IPS DF 6.9 (cell line): ENCODE data around the gene LDHAL6B.

Experiments used
- DNase-seq: peaks from one replicate; pipeline ENCODE4 v3.0.0-alpha.2; 2013; ENCODE audit warnings: low read depth, low spot score
- H3K27ac ChIP-seq: one replicate; pipeline ENCODE4 v1.5.1; 2013; ENCODE audit warnings: low read length, control low read depth
- H3K27me3 ChIP-seq: 2 replicates; pipeline ENCODE4 v1.6.1; 2013; ENCODE audit warnings: mild to moderate bottlenecking, low read length; ENCODE audit not compliant: control insufficient read depth, insufficient read depth
- H3K36me3 ChIP-seq: 2 replicates; pipeline ENCODE4 v1.6.1; 2013; ENCODE audit warnings: low read length; ENCODE audit not compliant: control insufficient read depth, insufficient read depth
- H3K4me1 ChIP-seq: 2 replicates; pipeline ENCODE4 v1.6.1; 2013; ENCODE audit warnings: low read length; ENCODE audit not compliant: control insufficient read depth, insufficient read depth
- H3K4me3 ChIP-seq: 2 replicates; pipeline ENCODE4 v1.5.1; 2013; ENCODE audit warnings: mild to moderate bottlenecking, low read length
- H3K9me3 ChIP-seq: 2 replicates; pipeline ENCODE4 v1.6.1; 2013; ENCODE audit warnings: low read length, inconsistent platforms; ENCODE audit not compliant: control insufficient read depth, insufficient read depth
- WGBS: extraction: QIAGEN DNeasy Blood & Tissue Kit; methylation state at CpG from one replicate; pipeline ENCODE4 v1.1.7; 2013; ENCODE audit warnings: mixed read lengths, missing lambda C conversion rate; ENCODE audit not compliant: insufficient read length, insufficient coverage; 5-methylcytosine and 5-hydroxymethylcytosine counted together

Gene LDHAL6B

DNA sequence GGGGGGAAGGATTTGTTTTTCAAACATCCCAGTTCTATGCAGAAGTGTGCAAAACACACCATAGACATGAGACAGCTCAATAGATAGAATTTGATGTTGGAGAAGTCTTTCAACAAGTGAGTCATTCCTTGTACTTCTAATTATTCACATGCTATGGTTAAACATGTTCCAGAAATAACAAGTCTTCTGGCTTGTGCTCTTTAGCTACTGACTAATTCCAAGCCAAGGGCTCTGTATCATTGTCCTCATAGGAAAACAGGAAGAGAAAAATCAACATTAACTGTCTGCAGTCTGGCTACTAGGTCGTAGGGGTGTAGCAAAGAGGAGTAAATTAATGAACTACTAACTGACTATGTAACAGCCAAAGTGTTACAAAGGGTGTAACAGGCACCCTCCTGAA lies 25.8 kb downstream of the LDHAL6B start:
- DNase-seq, result no peak
- no CpG with 5 or more reads among the region's 1 CpG for WGBS
- H3K27me3 ChIP-seq, result no peaks in the 10 kb centered on the region
- H3K4me1 ChIP-seq, result no peaks in the 10 kb centered on the region
- H3K36me3 ChIP-seq, result no peaks in the 10 kb centered on the region
- no peak overlapping the region for H3K4me3 ChIP-seq
- no peak overlapping the region for H3K27ac ChIP-seq
- no peaks in the 10 kb centered on the region for H3K9me3 ChIP-seq

DNA sequence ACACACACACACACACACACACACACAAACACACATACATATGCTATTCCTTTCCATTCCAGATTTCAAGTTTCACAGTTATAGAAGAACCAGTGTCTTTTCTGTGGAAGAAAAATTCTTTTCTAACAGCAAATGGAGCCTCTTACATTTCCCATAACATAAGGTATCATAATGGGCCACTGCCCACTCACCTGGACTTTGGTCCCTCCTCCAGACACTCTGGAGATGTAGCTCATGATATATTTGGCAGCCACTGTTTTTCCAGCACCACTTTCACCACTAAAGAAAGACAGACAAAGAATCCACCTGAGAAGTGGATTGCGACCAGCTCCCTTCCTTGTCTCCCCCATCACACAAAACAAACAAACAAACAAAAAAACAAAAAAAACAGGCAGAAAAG lies 29.8 kb downstream of the LDHAL6B start:
- WGBS, result no CpG with 5 or more reads among the region's 1 CpG

DNA sequence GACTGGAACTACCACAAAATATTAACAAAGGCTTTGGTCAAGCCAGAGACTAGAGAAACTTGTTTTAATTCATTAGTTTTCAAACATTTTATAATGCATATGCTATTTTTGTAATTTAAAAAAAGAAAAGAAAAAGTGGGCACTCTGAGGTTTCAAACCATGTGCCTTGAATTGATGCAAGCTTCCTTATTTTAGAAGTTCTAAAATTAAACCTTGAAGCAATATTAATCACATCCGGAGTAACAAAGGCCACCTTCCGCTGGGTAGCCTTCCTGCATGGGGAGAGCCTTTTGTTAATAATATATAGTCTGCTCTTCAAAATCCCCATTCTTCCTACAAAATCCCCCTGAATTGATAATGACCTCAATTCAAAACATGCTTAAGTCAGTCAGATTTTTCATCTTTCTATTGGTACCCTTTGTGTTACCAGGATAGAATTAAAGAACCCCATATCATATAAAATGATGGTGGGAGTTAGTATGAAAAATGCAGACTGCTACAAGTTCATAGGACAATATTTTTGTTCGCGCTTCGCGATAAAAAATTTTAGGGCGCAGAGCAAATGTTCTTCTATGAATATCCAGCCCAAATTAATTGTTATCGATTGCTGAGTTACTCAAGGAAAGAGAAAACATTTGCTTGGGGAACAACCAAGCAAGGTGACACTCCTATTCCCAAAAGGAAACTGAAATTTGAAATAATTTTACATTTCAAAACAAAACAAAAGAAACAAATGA lies 30.6 kb downstream of the LDHAL6B start:
- Histone ChIP-seq H3K27me3 (no peaks in the 10 kb centered on the region), H3K36me3 (no peaks in the 10 kb centered on the region), H3K4me3 (no peak overlapping the region), H3K9me3 (no peaks in the 10 kb centered on the region), H3K4me1 (no peaks in the 10 kb centered on the region; the same call in 1 of the 2 replicates), H3K27ac (no peak overlapping the region)
- no peak for DNase-seq
- WGBS, result no CpG with 5 or more reads among the region's 8 CpGs

More for the DNA sequence above, 29.8 kb downstream of the LDHAL6B start:
- H3K4me1 ChIP-seq, result no peaks in the 10 kb centered on the region; the same call in 1 of the 2 replicates
- H3K27me3 ChIP-seq, result no peaks in the 10 kb centered on the region
- no peak overlapping the region for H3K27ac ChIP-seq
- no peaks in the 10 kb centered on the region for H3K9me3 ChIP-seq
- no peak overlapping the region for H3K4me3 ChIP-seq
- H3K36me3 ChIP-seq, result no peaks in the 10 kb centered on the region
- no peak for DNase-seq

DNA sequence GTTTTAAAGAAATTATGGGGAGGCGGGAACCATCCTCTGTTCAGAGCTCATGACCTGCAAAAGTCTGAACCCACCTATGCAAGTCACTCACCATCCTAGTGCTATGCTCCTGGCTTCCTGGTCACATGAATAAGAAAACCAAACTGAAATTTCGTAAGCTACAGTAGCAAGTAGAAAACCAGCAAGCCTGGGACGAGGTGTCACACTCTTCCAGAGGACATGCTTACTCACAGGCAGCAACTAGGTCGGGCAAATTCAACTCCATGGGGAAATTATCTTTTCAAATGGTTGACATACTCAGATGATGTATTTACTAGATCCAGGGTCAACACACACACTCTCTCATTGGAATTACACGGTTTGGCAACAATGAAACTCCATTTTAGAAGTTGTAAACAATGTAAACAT lies 31.3 kb downstream of the LDHAL6B start:
- no CpG with 5 or more reads among the region's 5 CpGs for WGBS
- Histone ChIP-seq H3K4me3 (no peak overlapping the region), H3K36me3 (no peaks in the 10 kb centered on the region), H3K27ac (no peak overlapping the region), H3K27me3 (no peaks in the 10 kb centered on the region), H3K4me1 (no peaks in the 10 kb centered on the region; the same call in 1 of the 2 replicates), H3K9me3 (no peaks in the 10 kb centered on the region)
- DNase-seq, result no peak

DNA sequence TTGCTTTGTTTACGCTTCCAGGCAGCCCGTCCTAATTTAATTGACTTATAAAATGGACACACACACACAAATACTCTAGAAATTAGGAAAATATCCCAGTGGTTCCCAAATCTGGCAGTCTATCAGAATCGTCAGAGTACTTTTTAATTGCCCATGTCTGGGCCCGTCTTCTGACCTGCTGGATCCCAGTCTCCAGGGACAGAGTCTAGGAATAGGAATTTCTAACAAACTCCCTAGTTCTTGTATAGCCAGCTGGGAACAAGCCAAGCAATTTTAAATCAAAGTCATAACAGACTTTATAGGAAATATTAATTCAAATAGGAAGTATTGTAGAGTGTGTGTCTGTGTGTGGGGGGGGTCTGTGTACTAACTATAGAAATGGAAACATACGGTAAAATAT lies 33.4 kb downstream of the LDHAL6B start:
- no CpG with 5 or more reads among the region's 5 CpGs for WGBS
- Histone ChIP-seq H3K4me1 (no peaks in the 10 kb centered on the region; the same call in 1 of the 2 replicates), H3K9me3 (no peaks in the 10 kb centered on the region), H3K27ac (no peak overlapping the region), H3K36me3 (no peaks in the 10 kb centered on the region), H3K27me3 (no peaks in the 10 kb centered on the region), H3K4me3 (no peak overlapping the region)
- no peak for DNase-seq

DNA sequence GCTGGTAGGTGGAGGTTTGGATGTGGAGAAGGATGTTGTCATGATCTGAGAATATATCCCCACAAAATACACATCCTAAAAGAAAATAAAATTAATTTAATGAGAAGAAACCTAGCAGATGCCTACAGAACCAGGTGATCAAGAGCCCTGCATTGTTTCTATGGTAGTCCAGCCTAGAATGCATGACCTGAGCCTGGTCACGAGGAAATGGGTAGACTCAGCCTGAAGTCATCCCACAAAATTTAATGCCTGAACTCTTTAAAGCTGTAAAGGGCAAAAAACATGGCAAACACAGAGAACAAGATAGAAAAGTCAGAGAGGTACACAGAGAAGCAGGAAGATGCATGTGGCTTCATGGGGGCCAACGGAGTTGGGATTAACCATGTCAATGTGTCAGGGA lies 36.0 kb downstream of the LDHAL6B start:
- no peak overlapping the region for H3K27ac ChIP-seq

DNA sequence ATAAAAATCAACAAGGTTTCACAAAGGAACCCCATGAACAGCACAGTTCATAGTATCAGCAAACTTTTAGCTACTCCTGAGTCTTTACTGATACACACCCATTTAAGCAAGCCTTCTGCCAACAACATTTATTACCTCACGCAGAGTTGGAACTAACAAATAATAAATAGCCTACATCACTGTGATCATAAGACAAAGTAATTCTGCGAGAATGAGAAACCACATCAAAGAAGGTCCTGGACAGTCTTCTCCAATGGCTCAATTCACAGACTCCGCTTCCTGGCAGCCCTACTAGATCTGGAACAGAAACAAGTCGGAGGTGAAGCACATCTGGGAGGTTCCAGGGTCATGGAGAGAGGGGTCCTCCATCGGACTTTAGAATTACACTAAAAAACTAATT lies 37.0 kb downstream of the LDHAL6B start:
- no peak overlapping the region for H3K27ac ChIP-seq
- no peak for DNase-seq
- H3K4me1 ChIP-seq, result no peaks in the 10 kb centered on the region; the same call in 1 of the 2 replicates
- WGBS, result no CpG with 5 or more reads among the region's 5 CpGs
- H3K9me3 ChIP-seq, result no peaks in the 10 kb centered on the region
- no peak overlapping the region for H3K4me3 ChIP-seq
- H3K36me3 ChIP-seq, result no peaks in the 10 kb centered on the region
- no peaks in the 10 kb centered on the region for H3K27me3 ChIP-seq

More for the DNA sequence above, 36.0 kb downstream of the LDHAL6B start:
- no peak for DNase-seq
- no CpG with 5 or more reads among the region's 2 CpGs for WGBS
- H3K27me3 ChIP-seq, result no peaks in the 10 kb centered on the region
- no peak overlapping the region for H3K4me3 ChIP-seq
- H3K36me3 ChIP-seq, result no peaks in the 10 kb centered on the region
- H3K4me1 ChIP-seq, result no peaks in the 10 kb centered on the region; the same call in 1 of the 2 replicates
- H3K9me3 ChIP-seq, result no peaks in the 10 kb centered on the region

DNA sequence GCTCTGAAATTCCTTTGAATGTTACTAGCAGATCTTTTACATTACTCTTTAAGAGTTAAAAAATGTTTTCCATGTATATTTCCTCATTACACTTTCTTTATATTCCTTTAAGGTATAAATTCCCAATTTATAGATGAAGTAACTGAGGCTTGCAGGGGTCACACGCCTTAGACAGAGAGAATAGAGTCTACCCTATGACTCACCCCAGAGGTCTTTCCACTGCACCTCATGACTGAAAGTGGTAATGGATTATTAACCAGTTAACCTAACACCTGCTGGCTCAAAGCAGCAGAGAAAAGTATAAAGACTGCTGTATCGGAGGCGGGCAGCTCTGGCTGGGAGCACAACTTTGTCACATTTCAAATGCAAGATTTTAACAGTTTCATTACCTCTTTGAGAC lies 37.7 kb downstream of the LDHAL6B start:
- Histone ChIP-seq H3K4me3 (no peak overlapping the region), H3K9me3 (no peaks in the 10 kb centered on the region), H3K36me3 (no peaks in the 10 kb centered on the region), H3K27me3 (no peaks in the 10 kb centered on the region), H3K27ac (no peak overlapping the region), H3K4me1 (no peaks in the 10 kb centered on the region; the same call in 1 of the 2 replicates)
- WGBS, result no CpG with 5 or more reads among the region's 3 CpGs
- no peak for DNase-seq

DNA sequence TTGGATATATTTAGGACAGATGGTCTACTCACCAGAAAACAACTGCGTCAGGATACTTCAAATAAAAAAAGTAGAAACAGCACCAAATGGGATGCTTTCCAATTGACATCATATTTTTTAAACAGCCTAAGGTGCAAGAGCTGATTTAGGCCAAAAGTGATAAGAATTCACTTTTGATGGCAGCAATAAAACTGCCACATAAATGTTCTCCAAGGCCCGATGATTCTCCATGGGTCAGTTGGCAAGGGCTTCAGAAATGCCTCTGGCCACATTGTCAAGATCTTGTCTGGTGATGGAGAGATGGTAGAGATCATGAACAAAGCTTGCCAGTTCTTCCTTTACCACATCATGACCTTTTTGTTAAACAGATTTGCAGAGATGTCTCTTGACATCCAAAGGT lies 38.9 kb downstream of the LDHAL6B start:
- DNase-seq, result no peak
- WGBS, result no CpG with 5 or more reads among the region's 2 CpGs

DNA sequence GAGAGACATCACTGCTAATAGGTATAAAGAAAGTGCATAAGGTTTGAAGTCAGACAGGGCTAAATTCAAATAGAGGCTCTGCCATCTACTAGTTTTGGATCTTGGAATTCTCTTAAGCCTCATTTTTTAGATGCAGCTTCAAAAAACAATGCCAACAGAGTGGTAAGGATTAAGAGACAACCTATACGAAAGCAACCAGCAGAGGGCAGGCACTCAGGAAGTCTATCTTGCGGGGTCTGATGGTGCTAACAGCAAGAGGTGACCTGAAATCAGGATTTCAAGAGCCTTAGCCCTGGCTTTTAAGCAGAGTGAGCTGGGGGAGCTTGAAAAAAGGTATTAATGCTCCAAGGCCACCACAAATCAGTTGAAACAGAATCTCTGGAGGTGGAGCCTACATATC lies 40.7 kb downstream of the LDHAL6B start:
- WGBS, result no CpG with 5 or more reads among the region's 2 CpGs
- no peaks in the 10 kb centered on the region for H3K4me1 ChIP-seq
- H3K27ac ChIP-seq, result no peak overlapping the region

More for the DNA sequence above, 38.9 kb downstream of the LDHAL6B start:
- no peaks in the 10 kb centered on the region for H3K27me3 ChIP-seq
- no peaks in the 10 kb centered on the region; the same call in 1 of the 2 replicates for H3K4me1 ChIP-seq
- no peaks in the 10 kb centered on the region for H3K36me3 ChIP-seq
- no peak overlapping the region for H3K27ac ChIP-seq
- no peak overlapping the region for H3K4me3 ChIP-seq
- H3K9me3 ChIP-seq, result no peaks in the 10 kb centered on the region

DNA sequence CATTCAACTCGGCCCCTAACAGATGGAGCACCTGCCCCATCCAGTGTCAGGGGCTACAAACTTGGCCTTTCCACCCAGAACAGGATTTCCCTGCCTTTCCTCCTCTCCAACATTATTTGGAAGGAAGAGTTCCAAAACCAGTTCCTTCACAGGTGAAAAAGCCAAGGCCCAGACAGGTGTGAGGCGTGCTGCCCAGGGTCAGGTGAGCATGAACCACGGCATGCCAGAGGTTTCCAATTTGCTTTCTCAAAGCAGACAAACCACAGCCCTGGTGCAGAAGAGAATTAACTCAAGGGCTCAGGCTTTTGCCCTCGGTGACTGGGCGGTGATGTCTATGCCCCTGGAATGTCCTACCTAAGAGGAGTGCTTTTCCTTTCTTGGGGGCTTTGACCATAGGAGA lies 43.2 kb downstream of the LDHAL6B start:
- no peak overlapping the region for H3K27ac ChIP-seq

More for the DNA sequence above, 40.7 kb downstream of the LDHAL6B start:
- Histone ChIP-seq H3K4me3 (no peak overlapping the region), H3K27me3 (no peaks in the 10 kb centered on the region), H3K9me3 (no peaks in the 10 kb centered on the region), H3K36me3 (no peaks in the 10 kb centered on the region)
- peak; percentile 37 for DNase-seq

More for the DNA sequence above, 43.2 kb downstream of the LDHAL6B start:
- no peak for DNase-seq
- Histone ChIP-seq H3K27me3 (no peaks in the 10 kb centered on the region), H3K4me3 (no peak overlapping the region), H3K9me3 (no peaks in the 10 kb centered on the region), H3K4me1 (no peaks in the 10 kb centered on the region), H3K36me3 (no peaks in the 10 kb centered on the region)
- no CpG with 5 or more reads among the region's 5 CpGs for WGBS
